Erythroblast (primary cell): ENCODE results near the gene CITED1.

Experiments used
- GATA1 ChIP-seq: IDR thresholded peaks from 2 replicates; pipeline ENCODE4 v1.6.1; 2011; ENCODE audit warnings: low read depth, mild to moderate bottlenecking, control low read depth, low read length, moderate library complexity
- POLR2A ChIP-seq: IDR thresholded peaks from 2 replicates; pipeline ENCODE4 v1.6.1; 2011; ENCODE audit warnings: mild to moderate bottlenecking, low read length

DNA sequence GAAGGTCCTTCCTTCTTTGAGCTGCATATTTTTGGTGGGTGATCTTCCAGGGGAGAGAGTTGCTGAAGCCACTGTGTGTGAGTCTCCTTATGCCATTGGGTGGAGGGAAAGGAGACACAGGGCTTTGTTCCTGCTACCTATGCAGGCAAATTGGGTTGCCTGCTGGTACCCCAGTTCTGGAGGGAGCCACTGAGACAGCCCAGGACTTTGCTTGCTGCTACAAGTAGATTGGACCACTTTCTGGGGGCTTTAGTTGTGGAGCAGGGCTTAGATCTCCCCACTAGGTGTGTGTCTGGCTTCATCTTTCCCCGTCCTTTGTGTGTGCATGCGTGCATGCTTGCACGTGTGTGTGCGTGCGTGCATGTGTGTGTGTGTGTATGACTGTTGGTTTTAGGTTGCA, 10.0 kb downstream of the CITED1 start:
- TF ChIP-seq POLR2A: no peak
- TF ChIP-seq GATA1: no peak
